HCT116 (cell line): ENCODE data around the gene NR1I3.

Source experiments
- ELF1 ChIP-seq: IDR thresholded peaks from 2 replicates; pipeline ENCODE4 v1.6.1; 2012; ENCODE audit warnings: low read depth, borderline replicate concordance
- FOSL1 ChIP-seq: IDR thresholded peaks from 2 replicates; pipeline ENCODE4 v1.6.1; 2012; ENCODE audit warnings: low read depth
- POLR2A ChIP-seq: IDR thresholded peaks from 2 replicates; pipeline ENCODE4 v1.7.0; 2011; ENCODE audit warnings: borderline replicate concordance; ENCODE audit not compliant: insufficient read depth, insufficient read length; ENCODE audit errors: extremely low read depth

GRCh38 chr1:161207173-161207572 lies 30.8 kb downstream of the NR1I3 start:
- no peak for TF ChIP-seq ELF1
- no peak for TF ChIP-seq POLR2A
- TF ChIP-seq FOSL1, result no peak
